ENCODE results near the gene PRDM12.

Gene PRDM12

DNA sequence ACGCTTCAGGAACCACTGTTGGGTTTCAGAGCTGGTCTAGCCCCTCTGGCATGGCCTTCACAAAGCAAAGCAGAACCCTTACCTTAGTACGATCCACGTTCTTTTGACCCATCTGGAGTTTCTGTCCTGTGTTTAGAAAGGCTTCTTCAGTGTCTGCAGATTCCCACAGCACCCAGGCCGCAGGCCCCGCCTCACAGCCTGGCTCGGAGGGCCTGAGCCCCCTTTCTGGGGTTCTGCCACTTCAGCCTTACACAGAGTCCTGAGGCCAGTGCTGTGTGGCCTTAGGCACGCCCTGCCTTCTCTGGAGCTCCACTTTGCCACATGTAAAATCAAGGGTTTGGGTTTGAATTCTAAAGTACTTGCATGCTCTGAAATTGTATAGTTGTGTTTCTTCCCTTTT, 31.6 kb upstream of the PRDM12 start:
- Mint-ChIP-seq H3K4me1 (ENCODE audit: low read depth) (no peaks in the 10 kb centered on the region), H3K27ac (no peak overlapping the region), H3K9me3 (no peaks in the 10 kb centered on the region), H3K27me3 (ENCODE audit: low read depth) (no peaks in the 10 kb centered on the region), H3K36me3 (ENCODE audit: low read depth) (peaks cover 9% of the 10 kb centered on the region), H3K4me3 (no peak overlapping the region)
- no peak for DNase-seq (ENCODE audit: low spot score)

GRCh38 chr9:130633336-130634190, 30.8 kb upstream of the PRDM12 start:
- H3K4me1 Mint-ChIP-seq (ENCODE audit: low read depth), result no peaks in the 10 kb centered on the region
- H3K4me3 Mint-ChIP-seq, result no peak overlapping the region
- peaks cover 9% of the 10 kb centered on the region for H3K36me3 Mint-ChIP-seq (ENCODE audit: low read depth)
- H3K27ac Mint-ChIP-seq, result no peak overlapping the region
- H3K9me3 Mint-ChIP-seq, result no peaks in the 10 kb centered on the region
- no peaks in the 10 kb centered on the region for H3K27me3 Mint-ChIP-seq (ENCODE audit: low read depth)
- no peak for DNase-seq (ENCODE audit: low spot score)

DNA sequence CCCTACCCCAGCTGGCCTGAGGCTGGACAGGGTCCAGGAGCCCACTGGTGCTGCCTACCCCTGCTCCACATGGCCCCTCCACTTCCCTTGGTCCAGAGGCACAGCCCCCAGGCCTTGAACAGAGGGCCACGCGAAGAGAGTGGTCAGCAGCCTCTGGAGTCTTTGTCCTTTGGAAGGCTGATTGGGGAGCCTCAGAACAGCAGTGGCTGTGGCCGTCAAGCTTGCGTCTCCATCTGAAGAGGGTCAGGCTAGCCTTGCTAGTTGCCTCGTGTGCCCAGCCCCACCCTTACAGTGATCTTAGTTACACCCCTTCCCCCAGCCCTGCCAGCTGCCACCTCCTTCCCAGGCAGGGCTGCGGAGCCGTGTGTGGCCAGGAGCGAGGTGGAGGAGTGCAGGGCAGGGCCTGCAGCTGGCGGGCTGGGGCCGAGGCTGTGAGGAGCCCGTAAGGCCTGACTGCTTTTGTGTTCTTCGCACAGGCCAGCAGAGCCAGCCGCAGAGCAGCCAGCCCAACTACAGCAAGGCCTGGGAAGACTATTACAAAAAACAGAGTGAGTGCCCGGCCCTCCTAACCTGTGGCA, 30.1 kb upstream of the PRDM12 start:
- Mint-ChIP-seq H3K27ac (no peak overlapping the region), H3K9me3 (no peaks in the 10 kb centered on the region), H3K27me3 (ENCODE audit: low read depth) (no peaks in the 10 kb centered on the region), H3K4me1 (ENCODE audit: low read depth) (no peaks in the 10 kb centered on the region), H3K4me3 (no peak overlapping the region), H3K36me3 (ENCODE audit: low read depth) (peaks cover 9% of the 10 kb centered on the region)
- DNase-seq (ENCODE audit: low spot score), result no peak

DNA sequence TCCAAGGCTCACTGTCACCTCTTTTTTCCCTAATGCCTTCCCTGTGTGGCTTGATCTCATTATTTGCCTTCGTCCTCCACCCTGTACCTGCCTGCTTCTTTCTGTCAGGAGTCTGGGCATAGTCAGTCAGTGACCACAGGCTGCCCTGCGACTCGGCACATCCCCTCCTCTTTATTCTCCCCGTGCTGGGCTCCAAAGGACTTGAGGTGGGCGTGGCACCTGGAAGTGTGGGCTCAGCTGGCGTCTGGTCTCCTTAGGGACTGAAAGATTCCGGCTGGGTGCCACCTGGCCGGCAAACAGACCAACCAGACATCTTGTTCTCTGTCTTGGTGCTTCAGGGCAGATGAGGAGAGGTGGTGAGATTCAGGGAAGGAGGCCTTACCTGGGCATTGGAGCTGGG, 29.6 kb upstream of the PRDM12 start:
- Mint-ChIP-seq H3K27ac (no peak overlapping the region), H3K9me3 (no peaks in the 10 kb centered on the region), H3K36me3 (ENCODE audit: low read depth) (peaks cover 9% of the 10 kb centered on the region)

DNA sequence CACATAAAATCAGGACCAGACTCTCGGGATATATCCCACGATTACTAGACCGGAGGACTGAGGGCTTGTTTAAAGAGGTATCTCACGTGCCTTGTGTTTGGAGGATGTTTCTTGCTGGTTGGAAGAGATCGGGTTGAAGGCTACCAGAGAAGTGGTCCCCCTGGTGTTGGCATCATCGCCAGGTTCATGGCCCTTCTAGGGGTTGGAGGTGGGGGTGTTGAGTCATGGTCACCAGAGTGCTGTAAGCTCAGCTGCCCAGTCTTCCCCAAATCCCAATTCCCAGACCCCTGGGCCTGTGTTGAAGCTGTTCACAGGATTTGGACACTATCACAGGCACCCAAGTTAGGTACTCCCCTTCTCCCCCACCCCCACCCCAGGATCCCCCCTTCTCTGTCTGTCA, 29.1 kb upstream of the PRDM12 start:
- H3K4me3 Mint-ChIP-seq, result no peak overlapping the region
- no peak for DNase-seq (ENCODE audit: low spot score)
- no peaks in the 10 kb centered on the region for H3K9me3 Mint-ChIP-seq
- no peaks in the 10 kb centered on the region for H3K27me3 Mint-ChIP-seq (ENCODE audit: low read depth)
- H3K27ac Mint-ChIP-seq, result no peak overlapping the region
- H3K4me1 Mint-ChIP-seq (ENCODE audit: low read depth), result no peaks in the 10 kb centered on the region
- peaks cover 9% of the 10 kb centered on the region for H3K36me3 Mint-ChIP-seq (ENCODE audit: low read depth)

More for the DNA sequence above, 29.6 kb upstream of the PRDM12 start:
- Mint-ChIP-seq H3K4me3 (no peak overlapping the region), H3K27me3 (ENCODE audit: low read depth) (no peaks in the 10 kb centered on the region), H3K4me1 (ENCODE audit: low read depth) (no peaks in the 10 kb centered on the region)
- no peak for DNase-seq (ENCODE audit: low spot score)

DNA sequence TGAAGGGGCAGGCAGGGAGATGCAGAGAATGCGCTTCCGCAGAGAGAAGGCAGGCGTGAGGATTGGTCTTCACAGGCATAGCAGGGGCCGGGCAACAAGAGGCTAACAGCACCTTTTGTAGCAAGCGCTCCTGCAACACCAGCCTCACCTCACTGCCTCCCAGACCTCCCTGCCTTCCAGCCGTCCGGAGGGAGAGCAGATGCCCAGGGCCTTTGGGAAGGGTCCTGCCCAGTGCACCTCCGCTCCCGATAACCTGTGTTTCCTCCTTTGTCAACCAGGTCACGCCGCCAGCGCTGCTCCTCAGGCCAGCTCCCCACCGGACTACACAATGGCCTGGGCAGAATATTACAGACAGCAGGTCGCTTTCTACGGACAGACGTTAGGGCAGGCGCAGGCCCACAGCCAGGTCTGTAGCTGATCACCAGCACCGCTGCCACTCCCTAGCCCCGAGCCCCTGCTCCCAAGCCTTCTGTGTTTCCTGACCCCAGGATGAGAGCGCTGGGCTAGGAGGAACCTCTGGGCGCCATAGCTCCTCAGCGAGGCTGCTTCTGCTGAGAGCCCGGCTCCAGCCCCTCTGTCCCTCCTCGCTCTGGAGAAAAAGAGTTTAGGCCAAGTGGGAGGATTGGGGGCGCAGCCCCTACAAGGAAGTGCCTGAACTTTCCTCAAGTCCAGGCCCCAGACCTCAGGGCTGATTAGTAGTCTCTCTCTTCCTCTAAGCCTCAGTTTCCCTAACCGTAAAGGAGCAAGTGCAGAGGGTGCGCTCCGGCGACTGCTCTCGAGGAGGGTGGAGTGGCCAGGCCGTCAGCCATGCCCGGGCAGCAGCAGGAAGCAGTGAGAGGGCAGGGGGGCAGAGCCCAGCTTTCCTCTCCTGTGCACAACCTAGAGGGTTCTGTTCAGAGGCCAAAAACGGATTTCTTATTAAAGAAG, 28.4 kb upstream of the PRDM12 start:
- Mint-ChIP-seq H3K36me3 (ENCODE audit: low read depth) (peaks cover 9% of the 10 kb centered on the region), H3K4me3 (no peak overlapping the region), H3K4me1 (ENCODE audit: low read depth) (no peaks in the 10 kb centered on the region), H3K27me3 (ENCODE audit: low read depth) (no peaks in the 10 kb centered on the region), H3K9me3 (no peaks in the 10 kb centered on the region), H3K27ac (no peak overlapping the region)
- DNase-seq (ENCODE audit: low spot score), result no peak

DNA sequence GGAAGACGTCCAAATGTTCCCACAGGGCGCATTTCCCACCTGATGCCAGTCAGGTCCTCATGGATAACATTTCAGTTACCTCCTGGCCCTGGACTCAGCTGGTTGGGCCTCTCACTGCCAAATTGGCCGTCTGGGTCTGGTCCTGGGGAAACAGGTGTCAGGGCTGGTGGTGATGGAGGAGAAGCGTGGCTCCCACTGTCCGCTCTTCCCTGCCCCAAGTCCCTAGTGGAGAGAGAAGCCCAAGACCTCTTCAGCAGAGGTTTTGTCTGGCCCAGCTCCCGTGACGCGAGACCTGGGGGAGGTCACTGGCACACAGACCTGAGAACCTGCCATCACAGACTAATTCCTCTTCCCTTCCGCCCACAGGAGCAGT, 27.8 kb upstream of the PRDM12 start:
- Mint-ChIP-seq H3K9me3 (no peaks in the 10 kb centered on the region), H3K27ac (no peak overlapping the region), H3K4me1 (ENCODE audit: low read depth) (no peaks in the 10 kb centered on the region), H3K27me3 (ENCODE audit: low read depth) (no peaks in the 10 kb centered on the region), H3K36me3 (ENCODE audit: low read depth) (peaks cover 9% of the 10 kb centered on the region), H3K4me3 (no peak overlapping the region)
- DNase-seq (ENCODE audit: low spot score), result no peak

DNA sequence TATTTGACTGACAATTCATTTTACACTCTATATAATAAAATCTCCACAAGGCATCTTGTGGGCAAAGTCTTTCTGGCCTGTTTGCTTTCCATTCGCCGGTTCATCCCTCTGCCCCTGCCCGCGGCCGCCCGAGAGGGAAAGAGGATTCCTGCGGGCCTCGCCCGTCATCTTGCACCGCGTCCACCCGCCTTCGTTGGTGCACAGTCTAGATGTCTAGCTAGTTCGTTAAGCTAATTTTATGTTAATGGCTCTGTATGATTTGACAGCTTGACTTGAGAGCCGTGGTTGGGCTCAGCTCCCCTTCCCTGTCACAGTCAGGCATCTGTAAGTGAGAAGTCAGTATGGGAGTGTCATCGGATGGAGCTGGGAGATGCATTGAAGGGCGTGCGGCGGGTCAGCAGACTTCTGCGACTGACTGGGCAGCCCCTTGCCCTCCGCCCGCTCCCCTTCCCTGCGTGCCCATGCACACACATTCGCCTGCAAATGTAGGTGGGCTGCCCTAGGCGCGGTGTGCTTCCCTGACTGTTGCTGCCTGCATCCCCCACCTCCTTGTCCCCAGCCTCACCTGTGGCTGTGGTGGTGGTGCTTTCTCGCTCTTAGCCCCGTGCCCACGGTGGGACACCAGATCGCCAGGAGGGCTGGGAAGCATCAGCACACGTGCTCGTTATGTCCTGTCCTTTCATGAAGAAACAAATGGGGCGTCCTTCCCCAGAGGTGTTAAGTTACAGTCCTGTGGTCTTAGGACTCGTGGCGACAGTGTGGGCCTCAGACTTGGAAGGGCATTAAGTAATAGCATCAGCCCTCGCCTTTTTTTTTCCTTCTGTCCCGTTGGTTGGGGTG, 25.9 kb upstream of the PRDM12 start:
- no peak overlapping the region for H3K4me3 Mint-ChIP-seq
- no peaks in the 10 kb centered on the region for H3K27me3 Mint-ChIP-seq (ENCODE audit: low read depth)
- H3K4me1 Mint-ChIP-seq (ENCODE audit: low read depth), result no peaks in the 10 kb centered on the region
- H3K9me3 Mint-ChIP-seq, result no peaks in the 10 kb centered on the region
- H3K36me3 Mint-ChIP-seq (ENCODE audit: low read depth), result peaks cover 3% of the 10 kb centered on the region
- H3K27ac Mint-ChIP-seq, result no peak overlapping the region
- DNase-seq (ENCODE audit: low spot score), result no peak

GRCh38 chr9:130639124-130639765, 25.1 kb upstream of the PRDM12 start:
- no peak for DNase-seq (ENCODE audit: low spot score)
- Mint-ChIP-seq H3K4me1 (ENCODE audit: low read depth) (no peaks in the 10 kb centered on the region), H3K9me3 (no peaks in the 10 kb centered on the region), H3K27ac (no peak overlapping the region), H3K36me3 (ENCODE audit: low read depth) (peaks cover 3% of the 10 kb centered on the region), H3K27me3 (ENCODE audit: low read depth) (no peaks in the 10 kb centered on the region), H3K4me3 (no peak overlapping the region)

DNA sequence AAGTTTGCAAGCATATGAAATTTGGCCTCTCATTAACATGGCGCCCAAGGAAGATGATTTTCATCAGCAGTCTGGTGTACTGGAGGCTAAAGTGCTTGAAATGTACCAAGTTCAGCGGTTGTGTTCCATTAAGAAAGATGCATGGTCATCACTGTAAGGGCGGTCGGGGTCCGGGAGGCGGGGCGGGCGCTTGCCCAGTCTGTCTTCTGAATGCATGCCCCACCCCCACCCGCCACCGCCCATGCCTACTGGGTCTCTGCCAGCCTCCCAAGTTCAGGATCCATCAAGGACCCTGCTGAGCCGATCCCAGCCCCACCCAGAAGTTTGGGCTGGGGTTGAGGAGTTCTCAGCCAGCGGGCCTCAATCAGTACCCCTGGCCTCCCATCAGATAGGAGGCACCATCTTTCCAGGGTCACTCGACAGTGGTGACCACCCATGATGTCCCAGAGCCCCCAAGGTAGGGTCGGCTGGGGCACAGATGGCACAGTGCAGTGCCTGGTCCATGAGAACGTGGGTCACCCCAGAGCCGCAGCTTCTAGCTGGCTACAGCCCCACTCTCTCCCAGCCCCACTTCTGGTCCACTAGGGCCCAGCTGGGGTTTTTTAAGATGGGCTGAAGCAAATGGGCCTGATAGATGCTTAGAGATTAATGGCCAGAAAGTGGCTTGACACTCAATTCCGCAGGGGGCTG, 24.4 kb upstream of the PRDM12 start:
- no peaks in the 10 kb centered on the region for H3K4me1 Mint-ChIP-seq (ENCODE audit: low read depth)
- H3K4me3 Mint-ChIP-seq, result no peak overlapping the region
- no peak for DNase-seq (ENCODE audit: low spot score)
- no peaks in the 10 kb centered on the region for H3K27me3 Mint-ChIP-seq (ENCODE audit: low read depth)
- H3K36me3 Mint-ChIP-seq (ENCODE audit: low read depth), result peaks cover 3% of the 10 kb centered on the region
- H3K27ac Mint-ChIP-seq, result no peak overlapping the region
- no peaks in the 10 kb centered on the region for H3K9me3 Mint-ChIP-seq

GRCh38 chr9:130640681-130641080, 23.7 kb upstream of the PRDM12 start:
- no peak overlapping the region for H3K27ac Mint-ChIP-seq
- H3K4me1 Mint-ChIP-seq (ENCODE audit: low read depth), result no peaks in the 10 kb centered on the region
- DNase-seq (ENCODE audit: low spot score), result no peak
- peaks cover 3% of the 10 kb centered on the region for H3K36me3 Mint-ChIP-seq (ENCODE audit: low read depth)
- no peaks in the 10 kb centered on the region for H3K27me3 Mint-ChIP-seq (ENCODE audit: low read depth)
- no peaks in the 10 kb centered on the region for H3K9me3 Mint-ChIP-seq
- H3K4me3 Mint-ChIP-seq, result no peak overlapping the region

DNA sequence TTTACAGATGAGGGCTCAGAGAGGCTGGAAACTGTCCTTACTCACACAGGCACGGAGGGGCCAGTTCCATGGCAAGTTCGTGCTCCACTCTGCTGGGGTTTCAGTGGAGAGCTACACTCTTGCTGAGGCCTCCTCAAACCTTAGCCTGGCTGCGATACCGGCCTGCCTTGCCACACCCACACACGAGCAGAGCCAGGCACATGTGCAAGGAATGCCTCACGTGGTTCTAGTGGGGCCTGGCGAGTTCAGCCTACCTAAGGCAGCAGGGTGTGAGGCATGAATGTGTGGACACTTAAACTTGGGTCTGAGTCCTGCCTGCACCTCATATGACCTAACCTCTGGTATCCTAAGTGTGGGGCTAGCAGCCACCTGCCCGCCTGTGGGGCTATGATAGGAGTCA, 21.5 kb upstream of the PRDM12 start:
- H3K4me3 Mint-ChIP-seq, result no peak overlapping the region
- H3K9me3 Mint-ChIP-seq, result no peaks in the 10 kb centered on the region
- H3K27me3 Mint-ChIP-seq (ENCODE audit: low read depth), result no peaks in the 10 kb centered on the region
- H3K36me3 Mint-ChIP-seq (ENCODE audit: low read depth), result no peaks in the 10 kb centered on the region
- DNase-seq (ENCODE audit: low spot score), result no peak
- H3K4me1 Mint-ChIP-seq (ENCODE audit: low read depth), result no peaks in the 10 kb centered on the region
- H3K27ac Mint-ChIP-seq, result no peak overlapping the region

- peaks cover 18% of the 10 kb centered on the region for H3K27me3 Mint-ChIP-seq (ENCODE audit: low read depth)
Observed at GRCh38 chr9:130651221-130651620, 13.2 kb upstream of the PRDM12 start.

More at GRCh38 chr9:130651221-130651620, 13.2 kb upstream of the PRDM12 start:
- H3K4me3 Mint-ChIP-seq, result no peak overlapping the region
- H3K4me1 Mint-ChIP-seq (ENCODE audit: low read depth), result no peaks in the 10 kb centered on the region
- H3K36me3 Mint-ChIP-seq (ENCODE audit: low read depth), result no peaks in the 10 kb centered on the region
- DNase-seq (ENCODE audit: low spot score), result no peak
- no peaks in the 10 kb centered on the region for H3K9me3 Mint-ChIP-seq
- no peak overlapping the region for H3K27ac Mint-ChIP-seq
